ENCODE measurements around the gene FOSL2. TPM values are rescaled to one million over a fixed set of nuclear protein-coding genes. Genes with fewer than 3 reads are reported as not detected.

Gene FOSL2
- 65.6 and 84.3 TPM in 2 replicates for total RNA-seq

GRCh38 chr2:28392297-28393113, at the start of gene FOSL2:
Gene FOSL2, plus strand, starts transcription at chr2:28392858. Its CDS starts 863 bp downstream, at chr2:28393721.

Other genes starting within 250 kb of the FOSL2 start
- gene PLB1, start 103.2 kb downstream of the FOSL2 start, total RNA-seq, result 0.46 and 1.3 TPM in 2 replicates